Muscle of leg (tissue), 11 donors: ENCODE measurements around the gene GNAT3. TPM values are rescaled to one million over a fixed set of nuclear protein-coding genes. Genes with fewer than 3 reads are reported as not detected.
A peak's percentile ranks its signal among the peaks of the same experiment; 100 is the strongest.

ENCODE experiments used
- DNase-seq: peaks from one replicate; pipeline ENCODE4 v3.0.0; 2013
- H3K27ac ChIP-seq: one replicate; pipeline ENCODE4 v1.5.1; 2013; ENCODE audit warnings: mild to moderate bottlenecking, low read length, control low read depth
- H3K27me3 ChIP-seq: one replicate; pipeline ENCODE4 v1.6.1; 2013; ENCODE audit warnings: low read length; ENCODE audit not compliant: control insufficient read depth, insufficient read depth
- H3K36me3 ChIP-seq: one replicate; pipeline ENCODE4 v1.6.1; 2013; ENCODE audit warnings: low read length; ENCODE audit not compliant: control insufficient read depth, insufficient read depth
- H3K4me1 ChIP-seq: one replicate; pipeline ENCODE4 v1.6.1; 2013; ENCODE audit warnings: low read length; ENCODE audit not compliant: control insufficient read depth, insufficient read depth
- H3K4me3 ChIP-seq: one replicate; pipeline ENCODE4 v1.5.1; 2013; ENCODE audit warnings: low read length, control low read depth
- H3K9me3 ChIP-seq: replicated peaks from 2 replicates; pipeline ENCODE4 v1.6.1; 2013; ENCODE audit warnings: low read depth, low read length; ENCODE audit not compliant: control insufficient read depth
- WGBS: methylation state at CpG from one replicate; pipeline ENCODE4 v1.1.5; 2013; ENCODE audit warnings: missing lambda C conversion rate; ENCODE audit not compliant: insufficient coverage; 5-methylcytosine and 5-hydroxymethylcytosine counted together
- polyA plus RNA-seq, 8 donors: library from polyadenylated mRNA; unstranded; fragments of 120-200 nt; gene quantifications; one replicate each; pipeline versions ENCODE4 v1.2.1 to v1.2.3, GENCODE V29; 2013; ENCODE audit warnings: inconsistent platforms in 1 of 8, low replicate concordance in 1 of 8; ENCODE audit not compliant: insufficient read length in 8 of 8, insufficient read depth in 1 of 8
- total RNA-seq: library from RNA; stranded (reverse); fragments of 120-200 nt; gene quantifications from one replicate; pipeline ENCODE4 v1.2.4, GENCODE V29; 2013

The GNAT3 gene
- total and polyA plus RNA-seq, 9 donors = 0.10 to 0.27 (median 0.13) TPM; not detected in 2

DNA sequence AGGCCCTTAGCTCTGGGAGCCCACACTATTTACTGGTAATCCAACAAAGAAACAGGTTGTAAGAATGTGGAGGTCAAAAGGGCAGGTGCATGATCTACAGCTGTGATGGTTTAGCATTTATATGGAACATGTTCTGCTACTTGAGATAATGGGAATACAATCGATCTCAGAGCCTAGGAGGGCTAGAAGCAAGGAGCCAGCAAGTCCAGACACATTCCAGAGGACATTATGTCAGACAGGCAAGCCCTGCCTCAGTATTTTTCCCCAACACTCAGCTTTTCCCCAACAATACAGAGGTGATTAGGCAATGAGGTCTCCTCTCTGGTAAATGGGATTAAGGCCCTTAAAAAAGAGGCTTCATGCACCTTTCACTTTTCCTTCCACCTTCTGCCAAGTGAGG, 21.4 kb upstream of the GNAT3 start:
- no peak for DNase-seq
- WGBS = 20% methylated on average over 1 of the region's 1 CpG
- Histone ChIP-seq H3K4me1 (peaks cover 7% of the 10 kb centered on the region), H3K9me3 (peaks cover 2% of the 10 kb centered on the region), H3K27me3 (no peaks in the 10 kb centered on the region), H3K4me3 (no peak overlapping the region), H3K36me3 (no peaks in the 10 kb centered on the region), H3K27ac (no peak overlapping the region)

DNA sequence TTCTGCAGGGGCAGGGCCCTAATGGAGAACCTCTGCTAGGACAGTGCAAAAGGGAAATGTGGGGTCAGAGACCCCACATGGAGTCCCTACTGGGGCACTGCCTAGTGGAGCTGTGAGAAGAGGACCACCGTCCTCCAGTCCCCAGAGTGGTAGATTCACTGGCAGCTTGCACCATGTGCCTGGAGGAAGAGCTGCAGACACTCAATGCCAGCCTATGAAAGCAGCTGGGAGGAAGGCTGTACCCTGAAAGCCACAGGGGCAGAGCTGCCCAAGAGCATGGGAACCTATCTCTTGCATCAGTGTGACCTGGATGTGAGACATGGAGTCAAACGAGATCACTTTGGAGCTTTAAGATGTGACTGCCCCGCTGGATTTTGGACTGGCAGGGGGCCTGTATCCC, 20.3 kb upstream of the GNAT3 start:
- Histone ChIP-seq H3K9me3 (peaks cover 2% of the 10 kb centered on the region), H3K4me1 (peaks cover 7% of the 10 kb centered on the region), H3K4me3 (no peak overlapping the region), H3K36me3 (no peaks in the 10 kb centered on the region), H3K27me3 (no peaks in the 10 kb centered on the region), H3K27ac (no peak overlapping the region)
- no peak for DNase-seq
- WGBS = 89% methylated on average over 3 of the region's 3 CpGs

DNA sequence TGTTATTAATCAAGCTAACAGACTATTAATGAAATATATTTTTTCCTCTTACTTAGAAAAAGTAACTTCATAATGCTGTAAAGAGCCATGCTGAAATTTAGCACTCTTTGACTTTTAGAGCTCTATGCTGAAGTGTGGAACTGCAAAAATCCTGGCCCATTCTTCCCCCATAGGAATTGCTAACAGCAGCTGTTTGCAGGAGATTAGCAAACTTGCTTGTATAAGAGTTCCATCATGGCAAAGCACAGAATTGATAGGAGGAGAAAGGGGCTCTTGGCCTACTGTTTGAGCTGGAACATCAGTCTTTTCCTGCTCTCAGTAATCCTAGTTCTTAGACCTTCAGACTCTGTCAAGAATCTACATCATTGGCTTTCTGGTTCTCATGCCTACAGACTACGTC, 18.3 kb upstream of the GNAT3 start:
- H3K27ac ChIP-seq = peak overlapping the region; percentile 31

DNA sequence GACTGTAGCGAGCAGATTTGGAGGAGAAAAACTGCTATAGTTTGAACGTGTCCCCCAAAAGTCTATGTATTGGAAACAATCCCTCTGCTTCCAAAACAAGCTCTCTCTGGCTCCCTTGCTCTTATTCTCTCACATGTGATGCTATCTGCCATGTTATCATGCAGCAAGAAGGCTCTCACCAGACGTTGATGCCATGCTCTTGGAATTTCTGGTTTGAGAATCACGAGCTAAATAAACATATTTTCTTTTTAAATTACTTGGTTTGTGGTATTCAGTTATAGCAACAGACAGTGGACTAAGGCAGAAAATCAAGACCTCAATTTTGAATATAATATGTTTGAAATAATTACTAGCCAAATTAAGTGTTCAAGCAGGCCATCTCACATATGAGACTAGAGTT, 17.5 kb upstream of the GNAT3 start:
- H3K4me3 ChIP-seq = no peak overlapping the region
- WGBS = no CpG with 5 or more reads among the region's 4 CpGs
- peaks cover 2% of the 10 kb centered on the region for H3K9me3 ChIP-seq
- H3K27me3 ChIP-seq = no peaks in the 10 kb centered on the region
- H3K27ac ChIP-seq = no peak overlapping the region
- peaks cover 4% of the 10 kb centered on the region for H3K4me1 ChIP-seq
- DNase-seq = no peak
- H3K36me3 ChIP-seq = no peaks in the 10 kb centered on the region

More for the DNA sequence above, 18.3 kb upstream of the GNAT3 start:
- 67% methylated on average over 1 of the region's 1 CpG for WGBS
- peak; percentile 92 for DNase-seq
- no peak overlapping the region for H3K4me3 ChIP-seq
- peaks cover 2% of the 10 kb centered on the region for H3K9me3 ChIP-seq
- H3K36me3 ChIP-seq = no peaks in the 10 kb centered on the region
- peaks cover 4% of the 10 kb centered on the region for H3K4me1 ChIP-seq
- no peaks in the 10 kb centered on the region for H3K27me3 ChIP-seq

GRCh38 chr7:80528689-80529088, 16.8 kb upstream of the GNAT3 start:
- no peak for DNase-seq
- Histone ChIP-seq H3K27me3 (no peaks in the 10 kb centered on the region), H3K4me3 (no peak overlapping the region), H3K27ac (no peak overlapping the region), H3K36me3 (no peaks in the 10 kb centered on the region), H3K9me3 (peaks cover 2% of the 10 kb centered on the region), H3K4me1 (peaks cover 4% of the 10 kb centered on the region)
- WGBS = 84% methylated on average over 2 of the region's 2 CpGs

DNA sequence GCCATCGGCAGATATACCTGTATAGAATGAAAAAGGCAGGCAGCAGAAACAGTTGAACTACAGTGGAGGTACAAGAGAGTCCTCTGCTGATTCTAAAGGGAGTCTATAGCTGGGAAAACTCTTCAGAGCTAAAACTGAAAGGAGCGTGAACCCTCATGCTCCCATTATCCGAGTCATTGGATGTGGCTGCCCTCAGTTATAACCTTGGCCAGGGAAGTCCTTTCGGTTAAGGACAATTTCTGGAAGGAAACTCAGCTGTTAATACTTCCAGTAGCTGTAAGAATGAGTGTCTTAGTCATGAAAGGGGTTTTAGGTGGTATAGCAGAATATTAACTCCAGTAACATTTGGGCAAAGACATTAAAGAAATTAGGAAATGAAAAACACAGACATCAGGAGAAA, 14.6 kb upstream of the GNAT3 start:
- Histone ChIP-seq H3K36me3 (no peaks in the 10 kb centered on the region), H3K27ac (no peak overlapping the region), H3K4me1 (peaks cover 4% of the 10 kb centered on the region), H3K4me3 (no peak overlapping the region), H3K9me3 (no peaks in the 10 kb centered on the region), H3K27me3 (no peaks in the 10 kb centered on the region)
- 88% methylated on average over 3 of the region's 4 CpGs for WGBS
- DNase-seq = no peak

GRCh38 chr7:80524693-80525092, 12.8 kb upstream of the GNAT3 start:
- H3K4me1 ChIP-seq = no peaks in the 10 kb centered on the region
- no peaks in the 10 kb centered on the region for H3K27me3 ChIP-seq
- DNase-seq = peak; percentile 85
- WGBS = 70% methylated on average over 9 of the region's 9 CpGs
- no peak overlapping the region for H3K27ac ChIP-seq
- no peaks in the 10 kb centered on the region for H3K36me3 ChIP-seq
- H3K9me3 ChIP-seq = no peaks in the 10 kb centered on the region
- H3K4me3 ChIP-seq = no peak overlapping the region

DNA sequence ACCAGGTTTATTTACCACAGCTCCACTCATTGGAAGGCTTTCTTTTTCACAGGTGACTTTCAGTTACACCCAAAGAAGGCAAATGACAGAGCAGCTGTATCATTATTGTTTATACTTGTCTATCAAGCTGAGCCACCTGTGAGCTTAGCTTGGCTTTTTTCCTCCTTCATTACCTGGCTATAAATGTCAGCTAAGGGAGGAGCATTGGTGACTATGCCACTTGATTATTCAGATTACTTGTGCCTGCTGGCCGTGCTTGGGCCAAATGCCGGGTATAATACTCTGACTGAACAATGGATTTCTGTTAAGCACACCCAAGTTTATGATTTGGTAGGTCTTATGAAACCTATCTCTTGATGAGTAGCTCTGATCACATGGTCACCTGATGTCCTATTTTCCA, 9.9 kb upstream of the GNAT3 start:
- Histone ChIP-seq H3K9me3 (no peaks in the 10 kb centered on the region), H3K4me3 (no peak overlapping the region), H3K27me3 (no peaks in the 10 kb centered on the region), H3K36me3 (no peaks in the 10 kb centered on the region), H3K4me1 (no peaks in the 10 kb centered on the region), H3K27ac (no peak overlapping the region)
- 92% methylated on average over 2 of the region's 2 CpGs for WGBS
- DNase-seq = no peak

- Histone ChIP-seq H3K36me3 (no peaks in the 10 kb centered on the region), H3K4me1 (no peaks in the 10 kb centered on the region), H3K9me3 (no peaks in the 10 kb centered on the region), H3K4me3 (no peak overlapping the region), H3K27me3 (no peaks in the 10 kb centered on the region), H3K27ac (no peak overlapping the region)
- no CpG with 5 or more reads among the region's 2 CpGs for WGBS
- DNase-seq = no peak
These were observed 8.3 kb upstream of the GNAT3 start for GRCh38 chr7:80520199-80520598.

GRCh38 chr7:80517282-80517747, 5.5 kb upstream of the GNAT3 start:
- no peaks in the 10 kb centered on the region for H3K9me3 ChIP-seq
- no peak overlapping the region for H3K27ac ChIP-seq
- H3K4me3 ChIP-seq = no peak overlapping the region
- no peaks in the 10 kb centered on the region for H3K36me3 ChIP-seq
- DNase-seq = peak; percentile 34
- no peaks in the 10 kb centered on the region for H3K4me1 ChIP-seq
- H3K27me3 ChIP-seq = no peaks in the 10 kb centered on the region
- WGBS = no CpG with 5 or more reads among the region's 4 CpGs

- no peak overlapping the region for H3K27ac ChIP-seq
- no peak for DNase-seq
- H3K9me3 ChIP-seq = no peaks in the 10 kb centered on the region
- H3K27me3 ChIP-seq = no peaks in the 10 kb centered on the region
- no peaks in the 10 kb centered on the region for H3K36me3 ChIP-seq
- H3K4me1 ChIP-seq = no peaks in the 10 kb centered on the region
- no peak overlapping the region for H3K4me3 ChIP-seq
These were observed 3.4 kb upstream of the GNAT3 start for GRCh38 chr7:80515298-80515697.
